NCI-H774 (cell line): ENCODE measurements around the gene TPRA1.

Experiments
- DNase-seq: peaks from one replicate; lab custom pipeline; 2025; lab: John Stamatoyannopoulos, UW

Gene TPRA1

GRCh38 chr3:127560051-127560787, 30.3 kb downstream of the TPRA1 start:
- DNase-seq = no peak

GRCh38 chr3:127556565-127556964, 34.0 kb downstream of the TPRA1 start:
- DNase-seq = no peak

DNA sequence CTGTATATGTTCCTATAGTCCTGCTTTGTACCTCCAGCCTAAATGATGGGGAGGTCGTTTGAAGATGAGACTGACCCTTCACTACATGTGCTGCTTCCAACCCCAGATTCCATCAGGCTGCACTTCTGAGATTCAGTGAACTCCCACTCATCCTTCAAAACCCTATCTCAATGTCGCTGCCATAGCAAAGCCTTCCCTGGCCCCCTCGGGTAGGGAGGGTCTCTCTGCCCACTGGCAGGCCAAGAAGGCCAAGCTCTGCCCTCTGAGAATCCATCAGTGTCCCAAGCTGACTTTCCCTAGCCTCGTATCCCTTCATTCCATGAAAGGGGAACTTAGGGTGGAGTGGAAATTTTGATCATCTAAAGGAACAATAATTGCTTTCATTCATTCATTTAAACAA, 35.4 kb downstream of the TPRA1 start:
- no peak for DNase-seq

- no peak for DNase-seq
Measured at GRCh38 chr3:127552038-127552437, 38.5 kb downstream of the TPRA1 start.

GRCh38 chr3:127551178-127551577, 39.4 kb downstream of the TPRA1 start:
- no peak for DNase-seq

DNA sequence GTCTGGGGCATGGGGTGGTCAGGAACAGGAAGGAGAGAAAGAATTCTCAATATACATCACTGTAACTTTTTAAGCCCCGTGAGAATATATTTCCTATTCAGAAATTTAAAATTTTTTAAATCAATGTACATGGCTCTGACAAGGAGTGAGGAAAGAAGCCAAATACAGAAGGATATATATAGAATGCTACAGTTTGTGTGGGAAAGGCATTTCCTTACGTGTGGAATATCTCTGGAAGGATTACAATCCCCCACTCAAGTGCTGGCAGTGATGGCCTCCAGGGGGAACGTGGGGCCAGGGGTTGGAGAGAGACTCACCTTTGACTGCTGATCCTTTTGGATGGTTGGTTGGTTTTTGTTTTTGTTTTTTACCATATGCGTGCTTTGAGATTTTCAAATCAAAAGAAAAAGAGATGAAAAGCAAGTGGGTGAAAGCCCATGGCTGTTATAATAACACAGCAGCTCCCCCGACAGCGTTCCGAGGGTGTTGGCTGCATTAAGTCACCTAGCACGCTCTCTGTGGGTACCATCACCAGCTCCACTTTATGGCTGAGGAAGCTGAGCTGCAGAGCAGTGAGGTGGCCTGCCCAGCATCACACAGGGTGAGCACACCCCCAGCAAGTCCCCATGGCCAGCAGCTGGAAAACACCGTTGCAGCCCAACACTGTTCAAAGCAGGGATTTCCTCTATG, 39.9 kb downstream of the TPRA1 start:
- DNase-seq = no peak

- DNase-seq = no peak
Measured at GRCh38 chr3:127549826-127550467, 40.6 kb downstream of the TPRA1 start.

GRCh38 chr3:127547761-127548605, 42.5 kb downstream of the TPRA1 start:
- DNase-seq = peak; percentile 75

GRCh38 chr3:127546970-127547733, 43.4 kb downstream of the TPRA1 start:
- no peak for DNase-seq

DNA sequence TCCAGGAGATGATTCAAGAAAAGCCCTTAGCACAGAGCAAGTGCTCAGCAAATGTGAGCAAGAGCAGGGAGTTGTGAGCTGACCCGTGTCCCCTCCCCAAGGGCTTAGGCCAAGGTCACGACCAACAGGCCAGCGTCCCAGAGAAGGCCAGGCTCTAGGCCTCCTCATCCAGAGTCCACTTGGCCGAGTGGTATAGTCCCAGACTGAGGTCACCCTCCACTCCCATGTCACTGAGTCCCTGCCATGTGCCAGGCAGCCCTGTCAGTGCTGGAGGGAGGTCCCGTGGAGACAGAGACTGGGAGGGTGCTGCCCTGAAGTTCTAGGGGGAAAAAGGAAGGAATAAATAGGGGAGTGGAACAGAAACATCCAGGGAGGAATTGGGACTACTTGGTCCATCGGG, 44.0 kb downstream of the TPRA1 start:
- no peak for DNase-seq

GRCh38 chr3:127545711-127546457, 44.6 kb downstream of the TPRA1 start:
- DNase-seq = no peak

GRCh38 chr3:127545216-127545615, 45.3 kb downstream of the TPRA1 start:
- DNase-seq = no peak

- DNase-seq = no peak
Measured at GRCh38 chr3:127544803-127545201, 45.7 kb downstream of the TPRA1 start.

- peak; percentile 47 for DNase-seq
Measured at GRCh38 chr3:127544192-127544802, 46.2 kb downstream of the TPRA1 start.

DNA sequence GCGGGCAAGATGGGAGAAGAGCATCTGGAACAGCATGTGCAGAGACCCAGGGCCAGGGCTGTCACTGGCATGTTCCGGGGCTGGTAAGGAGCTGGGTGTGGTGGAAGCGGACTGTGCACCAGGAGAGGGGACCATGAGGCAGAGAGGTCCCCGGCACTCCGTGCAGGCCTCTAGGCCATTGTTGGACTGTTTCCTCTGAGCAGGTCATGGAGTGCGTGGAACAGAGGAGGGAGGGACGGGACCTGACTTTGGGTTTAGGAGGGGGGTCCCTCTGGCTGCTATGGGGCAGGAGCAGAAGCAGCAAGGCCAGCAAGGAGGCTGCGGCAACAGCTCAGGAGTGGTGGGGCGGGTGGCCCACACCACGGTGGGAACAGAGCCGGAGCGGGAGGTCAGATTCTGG, 47.1 kb downstream of the TPRA1 start:
- DNase-seq = no peak

GRCh38 chr3:127542441-127542952, 48.0 kb downstream of the TPRA1 start:
- peak; percentile 72 for DNase-seq

DNA sequence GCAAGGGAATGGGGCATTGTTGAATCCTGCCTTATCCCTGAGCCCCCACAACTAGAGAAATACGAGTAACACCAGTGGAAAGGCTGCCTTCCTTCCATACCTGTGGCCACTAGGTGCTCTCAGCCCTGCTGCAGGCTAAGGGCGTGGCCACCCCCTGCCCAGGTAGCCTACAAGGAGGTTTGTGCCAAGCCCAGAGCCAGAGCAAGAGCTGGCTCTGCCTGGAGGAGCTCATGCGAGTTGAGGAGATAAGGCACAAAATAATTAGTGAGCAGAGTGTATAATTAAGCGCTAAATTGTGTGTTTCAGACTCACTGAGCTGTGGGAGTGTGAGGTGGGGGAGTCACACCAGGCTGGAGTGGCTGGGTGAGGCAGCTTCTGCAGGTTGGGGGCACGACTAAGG, 49.2 kb downstream of the TPRA1 start:
- DNase-seq = no peak

GRCh38 chr3:127539366-127540060, 51.0 kb downstream of the TPRA1 start:
- no peak for DNase-seq

DNA sequence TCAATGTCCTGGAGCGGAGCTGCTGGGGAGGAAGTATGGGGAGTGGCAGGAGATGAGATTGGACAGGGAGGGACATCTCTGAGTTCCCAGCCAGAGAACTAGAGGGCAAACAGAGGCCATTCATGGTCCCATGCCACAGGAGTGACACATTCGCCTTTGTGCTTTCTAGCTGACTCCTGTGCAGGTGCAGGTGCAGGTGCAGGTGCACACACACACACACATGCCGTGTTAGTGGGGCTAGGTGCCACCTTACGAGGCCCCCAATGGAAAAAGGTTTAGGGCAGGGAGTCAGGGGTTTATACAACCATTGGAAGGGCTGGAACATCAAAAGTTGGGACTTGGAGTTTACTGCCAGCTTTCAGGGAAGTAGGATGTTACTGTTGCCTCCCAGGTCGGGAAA, 52.0 kb downstream of the TPRA1 start:
- peak; percentile 13 for DNase-seq
